ENCODE measurements around the gene ZNF783.

GRCh38 chr7:149310990-149311573, 49.1 kb downstream of the ZNF783 start:
- no peak for TF ChIP-seq CTCF (conservative IDR thresholded peaks at IDR 0.05)
- no peak for TF ChIP-seq ZFX (IDR thresholded peaks at IDR 0.05)
